ENCODE data around the gene PDGFRB. TPM values are rescaled to one million over a fixed set of nuclear protein-coding genes. Genes with fewer than 3 reads are reported as not detected.

The PDGFRB gene
- polyA plus RNA-seq, 1 donor from 2014 or later: not detected

- Histone ChIP-seq H3K36me3 (ENCODE audit: insufficient read depth, low read length) (no peaks in the 10 kb centered on the region), H3K27ac (ENCODE audit: low read length) (no peak overlapping the region)
Measured at GRCh38 chr5:150183436-150183835, 27.8 kb upstream of the PDGFRB start.

GRCh38 chr5:150182774-150183173, 27.1 kb upstream of the PDGFRB start:
- no peaks in the 10 kb centered on the region for H3K27me3 ChIP-seq (ENCODE audit: insufficient read depth, low read depth, low read length)
- H3K9ac ChIP-seq (ENCODE audit: low read length): no peak overlapping the region
- no peaks in the 10 kb centered on the region for H3K79me2 ChIP-seq (replicated peaks; ENCODE audit: insufficient read depth, low read length)
- no peaks in the 10 kb centered on the region for H3F3A ChIP-seq (ENCODE audit: insufficient read depth, low read length, poor library complexity, severe bottlenecking)
- H3K9me2 ChIP-seq (ENCODE audit: insufficient read depth, low read length): no peaks in the 10 kb centered on the region
- no peaks in the 10 kb centered on the region for H3K9me3 ChIP-seq (ENCODE audit: low read length)
- no peak overlapping the region for H3K4me3 ChIP-seq (ENCODE audit: low read length)
- H3K27ac ChIP-seq (ENCODE audit: low read length): no peak overlapping the region
- no peak overlapping the region for H3K4me2 ChIP-seq (ENCODE audit: low read length)
- TF ChIP-seq SMC3 (conservative IDR thresholded peaks at IDR 0.05; ENCODE audit: poor library complexity) (no peak), EZH2 (IDR thresholded peaks at IDR 0.05; ENCODE audit: borderline replicate concordance, insufficient read depth, low read length, poor library complexity, severe bottlenecking) (no peak), POLR2AphosphoS5 (IDR thresholded peaks at IDR 0.05) (no peak), TAF1 (IDR thresholded peaks at IDR 0.05; ENCODE audit: low read depth) (no peak), EP300 (conservative IDR thresholded peaks at IDR 0.05; ENCODE audit: poor library complexity, severe bottlenecking) (no peak), CTCF (IDR thresholded peaks at IDR 0.05; ENCODE audit: poor library complexity, severe bottlenecking) (no peak)
- H4K20me1 ChIP-seq (ENCODE audit: insufficient read depth): no peaks in the 10 kb centered on the region
- no peak overlapping the region for H2AFZ ChIP-seq (ENCODE audit: low read depth, low read length)
- no peaks in the 10 kb centered on the region for H3K36me3 ChIP-seq (ENCODE audit: insufficient read depth, low read length)

More at GRCh38 chr5:150183436-150183835, 27.8 kb upstream of the PDGFRB start:
- Histone ChIP-seq H3K27me3 (ENCODE audit: insufficient read depth, low read depth, low read length) (peaks cover 7% of the 10 kb centered on the region), H4K20me1 (ENCODE audit: insufficient read depth) (no peaks in the 10 kb centered on the region), H3K9me3 (ENCODE audit: low read length) (no peaks in the 10 kb centered on the region), H3K9ac (ENCODE audit: low read length) (no peak overlapping the region), H2AFZ (ENCODE audit: low read depth, low read length) (no peak overlapping the region), H3F3A (ENCODE audit: insufficient read depth, low read length, poor library complexity, severe bottlenecking) (no peaks in the 10 kb centered on the region), H3K79me2 (replicated peaks; ENCODE audit: insufficient read depth, low read length) (no peaks in the 10 kb centered on the region), H3K4me2 (ENCODE audit: low read length) (no peak overlapping the region), H3K4me3 (ENCODE audit: low read length) (no peak overlapping the region), H3K9me2 (ENCODE audit: insufficient read depth, low read length) (no peaks in the 10 kb centered on the region)
- TF ChIP-seq EZH2 (IDR thresholded peaks at IDR 0.05; ENCODE audit: borderline replicate concordance, insufficient read depth, low read length, poor library complexity, severe bottlenecking) (no peak), TAF1 (IDR thresholded peaks at IDR 0.05; ENCODE audit: low read depth) (no peak), REST (IDR thresholded peaks at IDR 0.05; ENCODE audit: borderline replicate concordance) (no peak), RAD21 (conservative IDR thresholded peaks at IDR 0.05) (no peak), CTCF (IDR thresholded peaks at IDR 0.05; ENCODE audit: poor library complexity, severe bottlenecking) (no peak), POLR2AphosphoS5 (IDR thresholded peaks at IDR 0.05) (no peak), EP300 (conservative IDR thresholded peaks at IDR 0.05; ENCODE audit: poor library complexity, severe bottlenecking) (no peak), SMC3 (conservative IDR thresholded peaks at IDR 0.05; ENCODE audit: poor library complexity) (no peak), MXI1 (conservative IDR thresholded peaks at IDR 0.05; ENCODE audit: poor library complexity, severe bottlenecking) (no peak)

Data from neural cell (in vitro differentiated cells).